GM18498 (cell line): ENCODE data around the gene MEI1.
A peak's percentile ranks its signal among the peaks of the same experiment; 100 is the strongest.
"Not testable (repeated sequence)": the region's sequence is repeated elsewhere in the genome, so short reads cannot be mapped to it uniquely, and the experiment has no call there.

Experiments
- ATAC-seq: cut with Tn5 transposase; IDR thresholded peaks from one replicate; pipeline ENCODE4 v1.9.1; 2021; ENCODE audit warnings: mild to moderate bottlenecking, moderate library complexity; ENCODE audit not compliant: unreplicated experiment

The MEI1 gene

DNA sequence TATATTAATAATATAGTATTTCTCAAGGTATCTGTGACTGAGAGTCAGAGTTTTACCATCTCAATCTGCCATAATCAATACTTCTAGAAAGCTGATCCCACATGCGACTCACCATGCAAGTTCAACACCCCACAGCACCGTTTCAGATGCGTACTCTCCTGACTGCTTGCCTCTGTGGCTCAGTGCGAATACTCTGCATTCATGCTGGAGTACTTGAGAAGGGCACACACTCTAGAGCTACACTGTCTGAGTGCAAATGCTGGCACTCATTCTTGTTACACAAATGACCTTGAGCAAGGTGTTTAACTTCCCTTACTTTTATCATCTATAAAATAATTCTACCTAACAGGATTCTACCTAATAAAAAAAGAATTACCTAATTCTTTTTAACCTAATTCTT lies 23.2 kb upstream of the MEI1 start:
- ATAC-seq = no peak

DNA sequence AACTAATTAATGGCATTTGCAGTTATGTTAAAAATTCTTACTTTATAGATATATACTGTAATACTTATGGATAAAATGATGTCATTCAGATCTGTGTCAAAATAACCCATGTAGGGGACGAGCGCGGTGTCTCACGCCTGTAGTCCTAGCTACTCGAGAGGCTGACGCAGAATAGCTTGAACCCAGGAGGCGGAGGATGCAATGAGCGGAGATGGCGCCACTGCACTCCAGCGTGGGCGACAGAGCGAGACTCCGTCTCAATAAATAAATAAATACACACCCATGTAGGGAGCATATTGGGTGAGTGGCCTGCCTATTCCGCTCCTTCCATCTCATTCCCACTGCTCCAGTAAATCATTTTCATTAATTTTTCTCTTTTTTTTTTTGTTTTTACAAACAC lies 17.7 kb upstream of the MEI1 start:
- no peak for ATAC-seq

DNA sequence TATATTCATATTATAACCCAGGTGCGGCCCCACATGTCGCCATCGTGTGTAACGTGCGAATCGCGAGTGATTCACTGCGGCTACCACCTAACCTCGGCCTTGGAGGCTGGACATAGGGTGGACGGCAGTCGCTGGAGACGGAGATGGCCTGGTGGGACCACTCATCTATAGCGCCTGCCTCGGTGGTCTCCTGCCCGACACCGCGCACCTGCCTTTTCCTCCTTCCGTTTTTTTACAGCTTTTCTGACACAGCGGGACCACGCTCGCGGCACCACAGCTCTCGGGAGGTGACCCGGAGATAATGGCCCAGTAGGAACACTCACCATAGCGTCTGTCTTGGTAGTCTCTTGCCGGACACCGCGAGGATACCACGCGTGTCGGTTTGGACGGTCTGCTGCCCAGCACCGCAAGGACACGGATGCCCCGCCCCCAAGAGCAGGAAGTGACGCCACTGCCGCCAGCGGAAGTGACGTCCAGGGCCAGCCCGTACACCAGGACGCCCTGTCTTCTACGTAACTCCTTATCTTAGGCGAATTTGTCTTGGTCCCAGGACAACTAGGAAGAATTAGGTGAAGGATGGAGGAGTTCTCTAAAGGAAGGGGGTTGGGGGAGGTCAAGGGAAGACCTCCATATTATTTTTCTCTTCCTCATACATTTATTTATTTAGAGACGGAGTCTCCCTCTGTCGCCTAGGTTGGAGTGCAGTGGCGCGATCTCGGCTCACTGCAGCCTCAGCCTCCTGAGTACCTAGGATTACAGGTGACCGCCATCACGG lies 17.1 kb upstream of the MEI1 start:
- ATAC-seq = peak; percentile 80

DNA sequence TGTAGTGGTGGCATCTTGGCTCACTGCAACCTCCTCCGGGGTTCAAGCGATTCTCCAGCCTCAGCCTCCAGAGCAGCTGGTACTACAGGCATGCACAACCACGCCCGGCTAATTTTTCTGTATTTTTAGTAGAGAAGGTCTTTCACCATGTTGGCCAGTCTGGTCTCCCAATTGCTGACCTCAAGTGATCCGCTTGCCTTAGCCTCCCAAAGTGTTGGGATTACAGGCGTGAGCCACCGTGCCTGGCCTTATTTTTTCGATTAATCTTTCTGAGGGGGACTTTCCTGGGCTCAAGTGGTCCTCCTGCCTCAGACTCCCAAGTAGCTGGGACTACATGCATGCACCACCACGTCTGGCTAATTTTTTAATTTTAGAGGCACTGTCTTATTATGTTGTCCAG lies 16.3 kb upstream of the MEI1 start:
- no peak for ATAC-seq

DNA sequence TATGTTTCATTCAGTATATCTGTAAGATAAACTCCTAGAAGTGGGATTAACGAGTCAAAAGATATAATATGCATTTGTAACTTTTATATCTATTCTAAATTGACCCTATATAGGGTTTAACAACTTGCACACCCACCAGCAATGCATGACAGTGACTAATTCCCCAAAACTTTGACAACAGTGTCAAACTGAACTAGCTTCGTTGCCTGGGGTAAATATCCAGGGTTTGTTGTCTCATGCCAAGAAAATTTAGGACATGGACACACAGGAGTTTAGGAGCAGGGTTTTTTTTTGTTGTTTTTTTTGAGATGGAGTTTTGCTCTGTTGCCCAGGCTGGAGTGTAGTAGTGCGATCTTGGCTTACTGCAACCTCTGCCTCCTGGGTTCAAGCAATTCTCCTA lies 15.7 kb upstream of the MEI1 start:
- no peak for ATAC-seq

DNA sequence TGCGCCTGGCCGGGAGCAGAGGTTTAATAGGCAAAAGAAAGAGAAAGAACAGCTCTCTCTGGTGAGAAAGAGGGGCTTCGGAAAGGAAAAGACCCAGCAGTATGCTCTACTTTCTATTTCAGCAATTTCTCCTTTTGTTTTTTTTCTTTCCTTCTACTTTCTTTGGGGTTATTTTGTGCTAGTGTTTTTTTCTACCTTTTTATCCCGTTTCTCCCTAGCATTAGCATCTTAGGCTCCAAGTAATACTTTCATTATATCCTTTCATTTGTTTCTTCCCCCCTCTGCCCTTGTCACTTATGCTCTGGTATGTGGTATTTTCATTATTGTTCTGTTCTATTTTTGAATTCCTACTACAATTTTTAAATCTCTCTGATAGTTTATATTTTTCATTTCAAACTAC lies 15.1 kb upstream of the MEI1 start:
- no peak for ATAC-seq

DNA sequence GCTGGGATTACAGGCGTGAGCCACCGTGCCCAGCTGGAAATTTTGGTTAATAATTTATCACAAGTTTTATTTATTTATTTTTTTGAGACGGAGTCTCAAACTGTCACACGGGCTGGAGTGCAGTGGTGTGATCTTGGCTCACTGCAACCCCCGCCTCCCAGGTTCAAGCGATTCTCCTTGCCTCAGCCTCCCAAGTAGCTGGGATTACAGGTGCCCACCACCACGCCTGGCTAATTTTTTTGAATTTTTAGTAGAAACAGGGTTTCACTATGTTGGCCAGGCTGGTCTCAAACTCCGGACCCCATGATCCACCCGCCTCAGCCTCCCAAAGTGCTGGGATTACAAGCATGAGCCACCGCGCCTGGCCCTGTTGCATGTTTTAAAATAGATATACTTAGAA lies 12.4 kb upstream of the MEI1 start:
- not testable (repeated sequence) for ATAC-seq

DNA sequence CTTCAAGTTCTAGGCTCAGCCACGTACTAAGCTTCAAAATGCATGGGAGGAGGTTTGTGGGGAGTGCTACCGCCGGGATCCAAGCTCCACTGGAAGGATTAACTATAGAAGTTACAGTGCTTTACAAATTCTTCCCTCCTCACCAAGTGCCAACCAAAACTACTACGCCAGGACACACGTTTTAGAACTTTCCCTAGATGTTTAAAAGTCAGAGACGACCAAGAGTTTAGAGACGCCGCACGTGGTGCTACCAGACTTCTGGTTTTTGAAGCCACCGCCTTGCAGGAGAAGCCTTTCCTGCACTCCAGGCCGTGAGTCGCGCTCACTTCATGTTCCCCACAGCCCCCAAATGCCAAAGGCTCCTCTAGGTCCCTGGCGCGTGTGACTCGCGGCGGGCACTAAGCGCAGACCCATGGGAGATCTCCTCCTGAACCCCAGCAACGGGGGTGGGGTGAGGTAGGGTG lies 11.4 kb upstream of the MEI1 start:
- ATAC-seq = peak; percentile 32

DNA sequence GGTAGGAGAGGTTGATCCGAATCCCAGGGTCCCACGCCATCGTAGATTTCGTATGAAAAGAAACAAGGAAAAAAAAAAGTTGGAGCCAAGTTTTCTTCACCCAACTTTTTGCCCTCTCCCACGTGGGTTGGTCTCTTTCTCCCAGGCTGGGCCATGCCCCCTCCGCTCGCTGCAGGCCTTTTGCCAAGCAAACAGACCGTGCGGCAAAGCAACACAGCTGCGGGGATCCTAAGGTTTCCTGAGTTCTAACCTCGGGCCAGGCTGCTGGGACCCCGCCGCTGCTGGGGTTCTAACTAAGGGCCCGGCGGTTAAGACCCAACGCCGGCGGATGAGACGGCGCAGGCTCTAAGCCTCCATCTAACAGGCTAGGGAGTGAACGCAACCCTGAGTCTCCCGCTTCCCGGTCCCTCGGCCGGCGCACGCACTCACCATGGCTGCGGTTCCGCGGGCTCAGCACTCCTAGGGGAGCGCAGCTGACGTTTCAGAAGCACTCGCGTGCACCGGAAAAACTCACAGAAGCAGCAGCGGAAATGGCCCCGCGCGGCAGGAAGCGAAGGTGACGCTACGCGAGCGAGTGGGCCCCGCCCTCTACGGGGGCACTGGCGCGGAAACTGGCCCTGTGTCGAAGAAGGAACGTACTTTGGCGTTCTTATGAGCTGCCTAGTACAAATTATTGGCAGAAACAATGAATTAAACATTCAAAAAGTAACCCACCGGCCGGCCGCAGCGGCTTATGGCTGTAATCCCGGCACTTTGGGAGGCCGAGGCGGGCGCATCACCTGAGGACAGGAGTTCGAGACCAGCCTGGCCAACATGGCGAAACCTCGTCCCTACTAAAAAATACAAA lies 10.7 kb upstream of the MEI1 start, which contains the start of gene SNU13:
Gene SNU13, minus strand, starts transcription at position 503 of the 847 bp plus-strand sequence. Its CDS starts 71 bp downstream, at position 432.
- ATAC-seq = peak; percentile 77

DNA sequence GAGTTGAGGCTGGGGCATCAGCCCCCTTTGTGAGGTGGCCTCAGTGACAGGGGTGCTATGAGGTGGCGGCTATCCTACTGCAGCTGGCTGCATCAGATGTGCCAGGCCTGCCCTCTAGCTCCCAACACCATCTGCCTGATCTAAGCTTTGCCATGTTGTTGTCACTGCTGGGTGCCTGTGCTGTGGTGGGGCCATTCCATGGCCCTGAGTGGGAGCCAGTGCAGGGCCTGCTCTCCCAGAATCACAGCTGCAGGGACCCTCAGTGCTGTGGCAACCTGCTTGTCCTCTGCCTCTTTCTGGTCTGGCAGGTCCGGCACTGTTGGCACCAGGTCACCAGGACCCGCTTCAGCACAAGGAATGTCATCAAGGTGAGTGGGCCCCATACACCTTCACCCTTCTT lies 8.8 kb upstream of the MEI1 start:
- no peak for ATAC-seq

DNA sequence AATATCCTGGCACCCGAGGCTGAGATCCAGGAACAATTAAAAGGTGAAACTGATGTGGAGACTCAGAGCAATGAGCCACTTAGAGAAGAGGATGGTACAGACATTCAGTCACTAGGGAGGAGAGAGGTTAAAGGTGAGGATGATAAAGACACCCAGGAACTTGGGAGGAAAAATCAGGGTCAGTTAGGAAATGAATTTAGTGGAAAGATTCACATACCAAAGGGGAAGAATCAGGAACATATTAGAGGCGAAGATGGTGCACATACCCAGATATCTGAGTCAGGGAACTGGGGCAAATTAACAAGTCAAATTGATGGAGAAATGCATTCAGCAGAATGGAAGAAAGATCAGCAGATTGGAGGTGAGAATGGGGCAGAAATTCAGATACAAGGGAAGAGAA lies 4.1 kb upstream of the MEI1 start:
- no peak for ATAC-seq

DNA sequence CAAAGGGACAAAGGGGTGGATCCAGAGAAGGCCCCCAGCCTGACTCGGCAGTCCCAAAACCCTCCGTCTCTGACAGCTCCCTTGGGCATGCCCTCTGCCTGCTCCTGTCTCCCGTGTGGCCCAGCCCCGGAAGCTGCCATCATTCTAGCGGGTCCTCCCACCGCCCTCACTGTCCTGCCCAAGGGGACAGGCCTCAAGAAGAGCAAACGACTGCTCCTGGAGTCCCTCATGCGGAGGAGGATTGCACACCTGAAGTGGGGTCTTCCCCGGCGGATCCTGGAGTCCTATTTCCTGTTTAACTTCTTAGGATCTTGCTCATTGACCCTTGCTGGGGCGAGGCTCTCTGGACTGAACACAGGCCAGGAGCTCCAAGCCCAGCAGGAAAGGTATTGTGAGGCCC lies 2.6 kb upstream of the MEI1 start:
- ATAC-seq = no peak

DNA sequence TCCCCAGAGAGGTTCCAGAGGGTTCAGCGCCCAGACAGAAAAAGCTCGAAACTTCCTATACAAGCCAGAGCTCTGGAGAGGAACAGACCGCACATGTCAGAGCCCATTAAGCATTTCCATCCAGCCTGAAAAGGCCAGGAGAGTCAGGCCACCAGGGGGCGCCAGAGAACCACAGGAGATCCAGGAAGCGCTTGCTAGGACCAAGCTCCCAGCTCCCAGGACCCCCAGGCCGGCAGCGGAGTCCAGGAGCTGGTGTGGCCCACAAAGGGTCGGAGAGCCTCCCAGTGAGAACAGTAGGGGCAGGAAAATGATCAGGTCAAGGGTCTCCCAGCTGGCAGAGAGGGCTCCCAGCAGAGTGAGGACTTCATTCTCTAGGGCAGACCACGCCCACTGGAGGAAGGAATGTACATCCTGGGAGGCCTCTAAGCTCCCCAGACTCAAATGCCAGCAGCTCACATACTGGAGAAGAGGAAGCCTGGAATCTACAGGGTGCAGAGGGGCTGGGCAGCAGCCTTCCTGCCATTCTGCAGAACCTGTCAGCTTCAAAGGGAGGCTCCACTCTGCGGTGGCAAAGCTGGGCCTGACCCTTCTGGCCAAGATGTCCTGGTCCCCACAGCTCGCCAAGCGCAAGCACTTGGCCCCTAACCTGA lies 2.1 kb upstream of the MEI1 start:
- ATAC-seq = no peak

DNA sequence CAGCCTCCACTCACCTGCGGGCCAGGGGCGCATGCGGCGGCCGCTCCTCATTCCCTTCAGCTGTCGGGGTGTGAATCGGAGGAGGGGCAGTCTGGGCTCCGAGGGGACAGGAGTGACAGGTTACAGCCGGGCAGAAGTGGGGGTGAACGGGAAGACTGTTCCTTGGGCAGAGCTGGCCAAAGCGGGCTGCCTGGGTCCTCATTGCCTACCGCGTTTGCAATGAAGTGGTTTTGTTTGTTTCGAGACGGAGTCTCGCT lies 733 bp downstream of the MEI1 start:
- no peak for ATAC-seq

DNA sequence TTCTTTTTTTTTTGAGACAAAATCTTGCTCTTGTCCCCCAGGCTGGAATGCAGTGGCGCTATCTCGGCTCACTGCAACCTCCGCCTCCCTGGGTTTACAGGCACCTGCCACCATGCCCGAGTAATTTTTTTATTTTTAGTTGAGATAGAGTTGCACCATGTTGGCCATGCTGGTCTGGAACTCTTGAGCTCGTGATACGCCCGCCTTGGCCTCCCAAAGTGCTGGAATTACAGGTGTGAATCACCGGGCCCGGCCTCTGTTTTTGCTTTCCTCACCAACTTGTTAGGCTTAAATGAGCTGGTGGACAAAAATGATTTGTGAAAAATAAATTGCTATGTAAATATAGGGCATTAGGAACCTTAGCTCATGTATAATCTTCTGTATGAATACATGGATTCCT lies 3.5 kb downstream of the MEI1 start:
- no peak for ATAC-seq

DNA sequence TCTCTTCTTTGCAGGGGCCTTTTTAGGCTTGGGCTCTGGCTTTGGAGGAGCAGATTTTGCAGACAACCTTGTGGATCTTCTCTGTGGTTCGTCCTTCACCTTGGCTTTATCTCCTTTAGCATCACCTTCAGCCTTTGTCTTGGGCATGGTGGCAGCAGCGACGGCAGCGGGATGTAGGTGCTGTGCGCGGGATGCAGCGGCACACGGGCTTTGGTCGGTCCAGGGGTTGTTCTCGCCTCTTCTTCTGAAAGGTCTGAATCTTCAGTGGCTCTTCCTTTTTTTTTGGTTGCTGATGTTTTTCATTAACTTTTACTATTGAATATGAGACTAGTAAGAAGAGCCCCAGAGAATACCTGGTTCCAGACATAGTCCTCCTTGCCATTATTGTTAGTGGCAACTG lies 10.0 kb downstream of the MEI1 start:
- no peak for ATAC-seq

DNA sequence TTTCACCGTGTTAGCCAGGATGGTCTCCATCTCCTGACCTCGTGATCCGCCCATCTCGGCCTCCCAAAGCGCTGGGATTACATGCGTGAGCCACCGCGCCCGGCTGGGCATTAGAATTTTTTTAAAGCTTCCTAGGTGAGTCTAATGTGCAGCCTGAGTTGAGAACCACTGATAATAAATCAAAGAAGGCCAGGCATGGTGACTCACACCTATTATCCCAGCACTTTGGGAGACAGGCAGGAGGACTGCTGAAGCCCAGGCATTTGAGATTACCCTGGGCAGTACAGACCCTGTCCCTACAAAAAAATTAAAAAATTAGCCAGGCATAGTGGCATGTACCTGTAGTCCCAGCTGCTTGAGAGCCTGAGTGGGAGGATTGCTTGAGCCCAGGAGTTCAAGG lies 13.7 kb downstream of the MEI1 start:
- ATAC-seq = no peak

DNA sequence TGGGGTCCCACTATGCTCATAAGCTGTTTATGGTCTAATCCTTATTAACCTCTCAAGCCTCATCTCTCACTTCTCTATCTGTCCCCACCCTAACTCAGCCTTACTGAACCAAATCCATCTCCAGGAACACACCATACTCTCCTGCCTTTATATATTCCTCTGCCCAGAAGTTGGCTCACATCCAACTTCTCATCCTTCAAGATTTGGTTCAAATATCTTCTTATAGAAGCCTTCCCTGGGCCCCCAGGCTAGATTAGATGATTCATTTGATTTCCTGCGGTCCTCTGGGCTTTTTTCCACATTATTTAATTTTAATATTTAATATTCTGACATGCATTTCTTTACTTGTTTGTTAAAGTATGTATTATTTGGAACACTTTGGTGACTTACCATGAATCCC lies 23.2 kb downstream of the MEI1 start:
- ATAC-seq = no peak

DNA sequence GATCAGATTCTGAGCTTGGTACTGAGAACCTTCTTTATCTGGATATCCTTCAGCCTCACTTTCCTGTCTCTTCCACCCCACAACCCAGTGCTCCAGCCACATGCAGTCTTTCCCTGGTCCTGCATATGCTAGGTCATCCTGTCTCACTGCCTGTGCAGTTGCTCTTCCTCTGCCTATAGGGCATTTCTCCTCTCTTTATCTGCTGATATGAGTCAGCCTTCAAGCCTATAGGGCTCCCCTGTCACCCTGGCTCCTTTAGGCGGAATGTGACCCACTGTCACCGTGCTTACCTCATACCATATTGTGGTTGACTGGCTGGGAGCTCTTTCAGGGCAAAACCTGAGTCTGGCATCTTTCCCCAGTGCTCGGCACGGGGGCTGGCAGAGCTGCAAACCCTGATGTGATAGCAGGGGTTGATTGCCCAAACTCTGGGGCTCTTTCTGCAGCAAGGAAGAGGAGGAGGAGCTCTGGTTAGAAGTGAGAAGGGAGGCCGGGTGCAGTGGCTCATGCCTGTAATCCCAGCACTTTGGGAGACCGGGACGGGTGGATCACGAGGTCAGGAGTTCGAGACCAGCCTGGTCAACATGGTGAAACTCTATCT lies 26.3 kb downstream of the MEI1 start:
- no peak for ATAC-seq

DNA sequence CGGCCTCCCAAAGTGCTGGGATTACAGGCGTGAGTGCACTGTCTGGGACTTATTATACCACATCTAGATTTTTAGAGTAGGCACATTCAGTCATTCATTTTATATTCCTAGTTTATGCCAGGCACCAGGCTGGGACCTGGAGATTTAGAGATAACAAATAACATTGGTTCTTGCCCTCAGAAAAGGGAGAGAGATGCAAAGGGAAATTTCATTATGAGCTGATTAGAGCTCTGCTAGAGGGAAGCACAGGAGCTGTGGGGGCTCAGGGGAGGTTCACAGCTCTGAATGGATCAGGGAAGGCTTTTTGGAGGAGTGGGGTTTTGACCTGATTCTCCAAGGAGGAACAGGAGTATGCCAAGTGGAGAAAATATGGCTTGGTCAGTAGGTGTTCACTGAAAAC lies 32.3 kb downstream of the MEI1 start:
- ATAC-seq = no peak

DNA sequence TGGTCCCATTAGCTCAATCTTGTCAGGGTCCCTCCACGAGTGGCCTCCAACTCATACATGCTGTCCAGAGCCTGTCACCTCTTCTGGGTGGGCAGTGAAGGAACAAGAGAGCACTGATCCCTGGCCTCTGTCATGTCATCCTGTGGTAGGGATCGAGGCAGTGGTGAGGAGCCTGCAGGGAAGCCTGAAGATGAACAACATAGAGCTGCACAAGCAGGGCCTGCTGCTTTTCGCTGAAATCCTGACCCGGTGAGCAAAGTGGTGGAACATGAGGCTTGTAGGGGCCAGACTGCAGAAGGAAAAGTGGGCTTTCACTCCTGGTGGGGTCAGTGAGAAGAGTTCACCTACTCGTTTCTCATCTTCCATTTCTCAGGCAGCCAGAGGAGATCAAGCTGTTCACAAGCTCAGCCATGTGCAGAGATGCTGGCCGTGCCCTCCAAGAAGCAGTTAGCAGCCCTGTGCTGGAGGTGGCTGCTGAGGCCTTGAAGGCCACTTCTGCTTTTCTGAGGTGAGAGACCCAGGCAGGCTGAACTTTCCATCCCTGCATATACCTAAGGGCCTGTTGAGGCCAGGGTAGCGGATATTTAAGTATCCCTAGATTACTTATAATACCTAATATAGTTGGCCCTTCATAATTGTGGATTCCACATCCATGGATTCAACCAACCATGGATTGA lies 32.9 kb downstream of the MEI1 start:
- ATAC-seq = no peak
